ENCODE results near the gene LMO3. TPM values are rescaled to one million over a fixed set of nuclear protein-coding genes. Genes with fewer than 3 reads are reported as not detected.

The LMO3 gene
- total RNA-seq, 1 experiment from 2014 or later = 36.2 TPM

DNA sequence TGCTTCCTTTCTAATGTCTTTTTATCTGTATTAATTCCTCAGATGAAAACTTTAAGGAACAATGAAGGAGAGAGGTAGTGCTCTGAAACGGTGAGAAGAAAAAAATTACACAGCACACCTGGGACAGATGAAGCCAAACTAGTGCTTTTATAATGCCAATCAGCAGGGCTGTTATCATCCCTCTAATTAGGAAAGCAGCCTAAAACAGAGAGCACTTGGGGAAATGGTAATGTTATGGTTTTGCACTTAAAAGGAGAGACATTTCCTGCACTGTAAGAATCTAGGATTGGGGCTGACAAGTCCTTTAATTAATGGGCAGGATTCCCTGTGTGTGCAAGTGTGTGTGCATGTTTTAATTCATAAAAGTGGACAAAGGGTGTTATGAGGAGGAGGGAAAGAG, 4.8 kb upstream of the LMO3 start:
- no peaks in the 10 kb centered on the region for H3K27me3 ChIP-seq (replicated peaks; ENCODE audit: insufficient read depth, low read depth, low read length, poor library complexity)
- DNase-seq (ENCODE audit: low spot score) = peak; percentile 49
- H3K4me1 ChIP-seq (ENCODE audit: insufficient read depth, low read length, poor library complexity, severe bottlenecking) = peaks cover 48% of the 10 kb centered on the region
- no peaks in the 10 kb centered on the region for H3K9me3 ChIP-seq (ENCODE audit: low read depth, low read length, poor library complexity, severe bottlenecking)
- no TSS peak for BruUV-seq (replicated peaks)
- intact Hi-C loops (cut with micrococcal nuclease; ENCODE audit: unreplicated experiment) = no loop called here
- ChIA-PET POLR2A (ENCODE audit: low non-redundant PET) (no interaction called here), CTCF (no interaction called here)
- H3K27ac ChIP-seq (ENCODE audit: low read depth, low read length, poor library complexity, severe bottlenecking) = peak overlapping the region; percentile 48
- no peaks in the 10 kb centered on the region for H3K36me3 ChIP-seq (ENCODE audit: insufficient read depth, low read length, poor library complexity, severe bottlenecking)
- TF ChIP-seq, protein P1, sequence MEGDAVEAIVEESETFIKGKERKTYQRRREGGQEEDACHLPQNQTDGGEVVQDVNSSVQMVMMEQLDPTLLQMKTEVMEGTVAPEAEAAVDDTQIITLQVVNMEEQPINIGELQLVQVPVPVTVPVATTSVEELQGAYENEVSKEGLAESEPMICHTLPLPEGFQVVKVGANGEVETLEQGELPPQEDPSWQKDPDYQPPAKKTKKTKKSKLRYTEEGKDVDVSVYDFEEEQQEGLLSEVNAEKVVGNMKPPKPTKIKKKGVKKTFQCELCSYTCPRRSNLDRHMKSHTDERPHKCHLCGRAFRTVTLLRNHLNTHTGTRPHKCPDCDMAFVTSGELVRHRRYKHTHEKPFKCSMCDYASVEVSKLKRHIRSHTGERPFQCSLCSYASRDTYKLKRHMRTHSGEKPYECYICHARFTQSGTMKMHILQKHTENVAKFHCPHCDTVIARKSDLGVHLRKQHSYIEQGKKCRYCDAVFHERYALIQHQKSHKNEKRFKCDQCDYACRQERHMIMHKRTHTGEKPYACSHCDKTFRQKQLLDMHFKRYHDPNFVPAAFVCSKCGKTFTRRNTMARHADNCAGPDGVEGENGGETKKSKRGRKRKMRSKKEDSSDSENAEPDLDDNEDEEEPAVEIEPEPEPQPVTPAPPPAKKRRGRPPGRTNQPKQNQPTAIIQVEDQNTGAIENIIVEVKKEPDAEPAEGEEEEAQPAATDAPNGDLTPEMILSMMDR (conservative IDR thresholded peaks at IDR 0.05; ENCODE audit: low read depth, low read length) = no peak
- TF ChIP-seq EZH2 (IDR thresholded peaks at IDR 0.05; ENCODE audit: borderline replicate concordance, low read depth, low read length, poor library complexity, severe bottlenecking) = no peak
- H3K4me3 ChIP-seq (ENCODE audit: low read depth, low read length, poor library complexity, severe bottlenecking) = peak overlapping the region; percentile 24

DNA sequence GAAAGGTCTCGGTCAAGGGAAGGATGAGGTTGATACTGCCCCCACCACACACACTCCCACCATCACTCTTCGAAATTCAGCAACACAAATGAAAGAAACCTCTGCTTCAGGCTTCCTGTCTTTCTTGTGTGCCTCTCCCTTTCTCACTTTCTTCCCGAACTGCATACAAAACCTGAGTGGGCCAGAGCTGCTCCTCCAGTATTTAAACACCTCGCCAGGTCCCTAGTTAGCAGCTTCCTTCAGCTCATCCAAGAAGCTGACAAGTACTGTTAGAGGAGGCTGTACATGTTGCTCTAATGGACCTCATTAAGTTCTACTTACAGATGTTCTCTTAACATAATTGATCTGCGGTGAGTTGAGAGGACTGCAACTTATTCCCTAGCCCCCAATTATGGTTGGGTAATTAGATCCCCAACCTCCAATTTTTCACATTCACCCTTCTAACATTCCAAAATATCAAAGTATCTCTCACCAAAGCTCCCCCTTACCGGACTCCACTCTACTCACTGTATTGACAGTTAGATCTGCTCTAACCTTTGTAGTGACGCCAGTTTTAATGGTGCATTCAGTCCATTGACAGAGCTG, 4.1 kb upstream of the LMO3 start:
- intact Hi-C loops (cut with micrococcal nuclease; ENCODE audit: unreplicated experiment) = no loop called here
- no peak for DNase-seq (ENCODE audit: low spot score)
- no TSS peak for BruUV-seq (replicated peaks)
- TF ChIP-seq EZH2 (IDR thresholded peaks at IDR 0.05; ENCODE audit: borderline replicate concordance, low read depth, low read length, poor library complexity, severe bottlenecking) = no peak
- TF ChIP-seq, protein P1 (conservative IDR thresholded peaks at IDR 0.05; ENCODE audit: low read depth, low read length) = no peak
- Histone ChIP-seq H3K4me1 (ENCODE audit: insufficient read depth, low read length, poor library complexity, severe bottlenecking) (peaks cover 48% of the 10 kb centered on the region), H3K27me3 (replicated peaks; ENCODE audit: insufficient read depth, low read depth, low read length, poor library complexity) (no peaks in the 10 kb centered on the region), H3K4me3 (ENCODE audit: low read depth, low read length, poor library complexity, severe bottlenecking) (peak overlapping the region; percentile 38), H3K36me3 (ENCODE audit: insufficient read depth, low read length, poor library complexity, severe bottlenecking) (no peaks in the 10 kb centered on the region), H3K9me3 (ENCODE audit: low read depth, low read length, poor library complexity, severe bottlenecking) (no peaks in the 10 kb centered on the region), H3K27ac (ENCODE audit: low read depth, low read length, poor library complexity, severe bottlenecking) (peak overlapping the region; percentile 48)
- CTCF ChIA-PET = no interaction called here
- POLR2A ChIA-PET (ENCODE audit: low non-redundant PET) = no interaction called here

DNA sequence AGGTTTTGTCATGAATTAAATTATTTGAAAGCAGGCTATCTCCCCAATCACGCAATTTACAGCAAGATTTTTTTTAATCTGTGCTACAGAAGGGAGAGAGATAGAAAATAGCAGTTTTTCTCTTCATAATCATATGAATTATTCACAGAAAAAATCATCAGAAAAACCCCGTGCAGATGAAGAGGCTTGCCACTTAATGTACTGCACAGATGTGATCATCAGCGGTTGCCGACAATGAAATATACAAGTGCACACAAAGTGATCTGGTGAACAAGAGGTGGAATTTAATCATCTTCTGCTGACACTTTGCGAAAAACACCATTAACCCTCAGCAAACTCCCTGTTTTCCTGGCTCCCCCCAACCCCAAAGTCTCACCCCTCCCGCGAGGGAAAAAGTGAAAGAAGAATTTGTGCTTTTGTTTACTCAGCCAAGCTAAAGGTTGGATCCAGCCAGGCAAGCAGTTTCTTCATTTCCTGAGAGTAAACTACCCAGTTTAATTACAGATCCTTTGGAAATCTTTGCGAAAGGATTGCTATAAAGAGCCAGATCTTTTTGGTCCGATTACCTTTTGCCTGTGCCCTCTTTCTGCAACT, 3.1 kb upstream of the LMO3 start:
- ChIA-PET POLR2A (ENCODE audit: low non-redundant PET) (no interaction called here), CTCF (no interaction called here)
- Histone ChIP-seq H3K9me3 (ENCODE audit: low read depth, low read length, poor library complexity, severe bottlenecking) (no peaks in the 10 kb centered on the region), H3K4me3 (ENCODE audit: low read depth, low read length, poor library complexity, severe bottlenecking) (peak overlapping the region; percentile 38), H3K36me3 (ENCODE audit: insufficient read depth, low read length, poor library complexity, severe bottlenecking) (no peaks in the 10 kb centered on the region), H3K27ac (ENCODE audit: low read depth, low read length, poor library complexity, severe bottlenecking) (peak overlapping the region; percentile 47), H3K27me3 (replicated peaks; ENCODE audit: insufficient read depth, low read depth, low read length, poor library complexity) (no peaks in the 10 kb centered on the region), H3K4me1 (ENCODE audit: insufficient read depth, low read length, poor library complexity, severe bottlenecking) (peaks cover 54% of the 10 kb centered on the region)
- BruUV-seq (replicated peaks) = no TSS peak
- intact Hi-C loops (cut with micrococcal nuclease; ENCODE audit: unreplicated experiment) = loop anchor here (5.0 to 10.0 kb wide), 3 partner anchors 108 to 1318 kb away; no protein-coding TSS in a partner anchor
- TF ChIP-seq EZH2 (IDR thresholded peaks at IDR 0.05; ENCODE audit: borderline replicate concordance, low read depth, low read length, poor library complexity, severe bottlenecking) = no peak
- DNase-seq (ENCODE audit: low spot score) = no peak
